ENCODE results near the gene CCR7. TPM values are rescaled to one million over a fixed set of nuclear protein-coding genes. Genes with fewer than 3 reads are reported as not detected.

Gene CCR7
- total and polyA plus RNA-seq, 2 of the 8 experiments (the other 6 are each of a cell fraction or from before 2014, with no cell fraction given), result 0.12 to 0.17 TPM

DNA sequence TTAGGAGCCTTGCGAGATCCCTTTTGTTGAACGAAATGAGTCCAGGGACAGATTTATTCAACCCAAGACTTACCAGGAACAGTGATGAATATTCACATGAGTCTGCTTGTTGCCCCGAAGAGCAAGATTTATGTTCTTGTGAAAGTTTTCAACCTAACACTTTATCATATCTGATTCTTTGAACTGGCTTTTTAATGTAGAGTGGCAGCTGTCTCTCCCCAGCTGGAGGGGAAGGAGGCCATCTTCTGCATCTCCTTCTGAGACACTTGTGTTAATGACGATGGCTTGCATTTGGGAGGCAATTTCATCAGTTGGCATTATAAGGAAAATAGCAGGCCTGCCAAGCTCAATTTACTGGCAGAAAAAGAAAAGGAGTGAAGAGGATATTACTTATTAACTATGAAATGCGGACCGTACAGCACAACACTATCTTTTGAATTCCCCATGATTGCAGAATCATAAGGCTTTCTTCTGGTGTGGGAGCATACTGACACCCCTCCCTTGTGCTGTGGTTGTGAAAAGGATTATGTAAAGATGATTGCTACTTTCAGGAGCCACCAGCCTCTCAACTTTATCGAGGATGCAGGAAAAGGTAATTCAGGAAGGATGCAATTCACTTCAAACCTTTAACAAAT is 46.7 kb upstream of the CCR7 start:
- no peak overlapping the region for H3K9ac ChIP-seq (replicated peaks in 1 of 4; ENCODE audit: extremely low read depth in 1 of 4, low read depth in 3 of 4, low read length in 3 of 4)
- DNase-seq (ENCODE audit: low read depth in 1 of 2, low spot score in 2 of 2), result no peak
- 92% methylated on average over 7 of the region's 7 CpGs; no CpG with 5 or more reads in 1 of the 2 experiments for WGBS, 2 experiments (ENCODE audit: extremely low coverage in 1 of 2, insufficient coverage in 1 of 2, insufficient read length in 1 of 2, insufficient replicate concordance in 2 of 2, low coverage in 1 of 2, low lambda C conversion rate in 2 of 2, missing lambda C conversion rate in 1 of 2)

More for the DNA sequence above, 46.7 kb upstream of the CCR7 start:
- no peak overlapping the region for H3K4me3 ChIP-seq (ENCODE audit: extremely low read depth in 1 of 4, insufficient read depth in 2 of 4, low read depth in 3 of 4, low read length in 4 of 4)
- no peak overlapping the region for H3K4me2 ChIP-seq (ENCODE audit: insufficient read depth in 1 of 2, low read depth in 2 of 2, low read length in 2 of 2)
- no peak overlapping the region for H4K8ac ChIP-seq (ENCODE audit: extremely low read depth, insufficient read depth, low read length)
- H2BK20ac ChIP-seq (ENCODE audit: low read length), result no peak overlapping the region
- CTCF ChIA-PET (ENCODE audit: partially characterized antibody), result interaction anchor here (0.7 kb wide), 1 partner anchor 215 kb away, joined by 3 read pairs; no protein-coding TSS in a partner anchor
- H3K79me2 ChIP-seq (ENCODE audit: control insufficient read depth in 1 of 2, insufficient read depth in 2 of 2, low read length in 2 of 2), result no peaks in the 10 kb centered on the region
- H4K20me1 ChIP-seq (replicated peaks in 1 of 2; ENCODE audit: control insufficient read depth in 1 of 2, insufficient read depth in 2 of 2, low read length in 2 of 2), result no peaks in the 10 kb centered on the region
- H2AK5ac ChIP-seq (ENCODE audit: low read depth, low read length), result no peak overlapping the region
- no peak overlapping the region for H2BK12ac ChIP-seq (ENCODE audit: low read depth, low read length)
- H3K4ac ChIP-seq (replicated peaks; ENCODE audit: insufficient read length, low read depth, low read length), result no peak overlapping the region
- no peak overlapping the region for H3K23ac ChIP-seq (ENCODE audit: insufficient read length)
- no peak overlapping the region for H3K18ac ChIP-seq (ENCODE audit: extremely low read depth, low read length)
- H3K4me1 ChIP-seq (replicated peaks in 1 of 4; ENCODE audit: control insufficient read depth in 3 of 4, insufficient read depth in 4 of 4, low read length in 3 of 4), result peaks cover 2 to 6% (median 4%) of the 10 kb centered on the region in 4 experiments
- no peak overlapping the region for H4K5ac ChIP-seq (ENCODE audit: insufficient read length, low read depth, low read length)
- H3K23me2 ChIP-seq (ENCODE audit: low read depth, low read length), result no peaks in the 10 kb centered on the region; the same call in 1 of the 2 replicates
- H4K91ac ChIP-seq (replicated peaks; ENCODE audit: insufficient read length, low read length), result no peak overlapping the region
- H3K79me1 ChIP-seq (ENCODE audit: low read depth, low read length), result no peaks in the 10 kb centered on the region
- no peak overlapping the region for H2BK120ac ChIP-seq (replicated peaks; ENCODE audit: low read depth, low read length)
- no peak overlapping the region for H3K27ac ChIP-seq (ENCODE audit: low read depth, low read length)
- no peak overlapping the region for H3K56ac ChIP-seq (replicated peaks; ENCODE audit: insufficient read length, low read depth, low read length)
- no peak overlapping the region for H2BK5ac ChIP-seq (ENCODE audit: low read depth, low read length)
- no peak overlapping the region for H2AFZ ChIP-seq (ENCODE audit: low read length)
- no peak overlapping the region for H2BK15ac ChIP-seq (ENCODE audit: low read length)
- no peak overlapping the region for H3K14ac ChIP-seq (ENCODE audit: insufficient read length)
- H3K36me3 ChIP-seq (ENCODE audit: control insufficient read depth in 2 of 4, insufficient read depth in 4 of 4, low read length in 3 of 4), result no peaks in the 10 kb centered on the region
- H3K9me3 ChIP-seq (ENCODE audit: insufficient read depth in 2 of 2, low read depth in 1 of 2, low read length in 1 of 2), result no peaks in the 10 kb centered on the region
- no peak for TF ChIP-seq RBBP5 (IDR thresholded peaks at IDR 0.05; ENCODE audit: borderline replicate concordance, low read depth, low read length)
- no peak for TF ChIP-seq HDAC2 (IDR thresholded peaks at IDR 0.05; ENCODE audit: borderline replicate concordance in 1 of 2, low read depth in 2 of 2, low read length in 2 of 2)
- no peak for TF ChIP-seq JUN (IDR thresholded peaks at IDR 0.05; ENCODE audit: low read depth, low read length)
- no peak for TF ChIP-seq CHD1 (IDR thresholded peaks at IDR 0.05; ENCODE audit: low read depth, low read length)
- no peak for TF ChIP-seq ZNF274 (IDR thresholded peaks at IDR 0.05; ENCODE audit: borderline replicate concordance, extremely low read depth, low read length)
- TF ChIP-seq KDM1A (IDR thresholded peaks at IDR 0.05; ENCODE audit: borderline replicate concordance, low read length), result no peak
- TF ChIP-seq FOSL1 (IDR thresholded peaks at IDR 0.05; ENCODE audit: insufficient read depth, low read depth, low read length), result no peak
- no peak for TF ChIP-seq POLR2AphosphoS5 (IDR thresholded peaks at IDR 0.05; ENCODE audit: low read depth, low read length)
- POLR2A ChIA-PET (ENCODE audit: partially characterized antibody), result no interaction called here
- FAIRE-seq, result no peak
- no peaks in the 10 kb centered on the region for H3K27me3 ChIP-seq (replicated peaks in 1 of 4; ENCODE audit: control insufficient read depth in 3 of 4, extremely low read depth in 1 of 4, insufficient read depth in 3 of 4, low read length in 3 of 4)
